PC-9 (cell line): ENCODE results near the gene LAMA5.

Source experiments
- CTCF ChIP-seq: fragments of 200-600 bp; sonication (generic); conservative IDR thresholded peaks from 2 replicates; pipeline ENCODE4 v1.6.1; 2017; ENCODE audit warnings: mixed run types, antibody characterized with exemption, mild to moderate bottlenecking, moderate library complexity
- EZH2 ChIP-seq: fragments of 200-600 bp; sonication (generic); IDR thresholded peaks from 2 replicates; pipeline ENCODE4 v1.8.0; 2017; ENCODE audit warnings: antibody characterized with exemption, low read depth

GRCh38 chr20:62281161-62281933, 85.8 kb downstream of the LAMA5 start:
- TF ChIP-seq CTCF (no peak), EZH2 (no peak)
